HCT116 (cell line): ENCODE results near the gene HRH2. TPM values are rescaled to one million over a fixed set of nuclear protein-coding genes. Genes with fewer than 3 reads are reported as not detected.

Source experiments
- ATAC-seq: fragments of 200-7000 bp; cut with Tn5 transposase; 2 replicates; pipeline ENCODE4 v1.9.1; 2020; ENCODE audit warnings: mild to moderate bottlenecking, moderate library complexity
- BruUV-seq: library from RNA; stranded (reverse); fragments of 400-500 nt; replicated peaks from 2 replicates; lab custom pipeline; 2021; lab: Mats Ljungman, UMichigan
- CTCF ChIA-PET: fragments of 300-600 bp; sonication (Branson Sonifier 250); formaldehyde crosslinking; loops from one replicate; lab custom pipeline; 2021; ENCODE audit warnings: antibody characterized with exemption; lab: Charles Lee
- POLR2A ChIA-PET: fragments of 300-600, 350-600 bp; sonication (Branson Sonifier 250); formaldehyde crosslinking; loops from one replicate; lab custom pipeline; 2021; ENCODE audit warnings: antibody characterized with exemption; lab: Charles Lee
- RAD21 ChIA-PET, 2 experiments: fragments of 300-600 bp; sonication (Branson Sonifier 250); formaldehyde crosslinking; loops; one replicate each; lab custom pipeline; 2023; ENCODE audit warnings: low total read pairs in 2 of 2; ENCODE audit not compliant: uncharacterized antibody in 2 of 2, unreplicated experiment in 2 of 2, low non-redundant PET in 1 of 2; lab: Charles Lee
- DNase-seq: peaks from one replicate; pipeline ENCODE4 v3.0.0-alpha.2; 2010; ENCODE audit warnings: low read depth, low spot score
- H2AFZ ChIP-seq: fragments of 200-600 bp; shearing (Covaris generic), sonication (generic); 2 replicates; pipeline ENCODE4 v1.6.1; 2017; ENCODE audit warnings: low read depth, mixed run types, mixed read lengths, antibody characterized with exemption, low read length; ENCODE audit not compliant: poor library complexity, severe bottlenecking
- H3K27ac ChIP-seq: 2 replicates; pipeline ENCODE4 v1.5.1; 2012; ENCODE audit warnings: low read depth, low read length
- H3K27me3 ChIP-seq: fragments of 200-600 bp; sonication (generic); 2 replicates; pipeline ENCODE4 v1.6.1; 2016; ENCODE audit warnings: mixed run types, low read length, mixed read lengths; ENCODE audit not compliant: insufficient read depth
- H3K36me3 ChIP-seq, 2 experiments: fragments of 200-500 bp in 1 of 2; fragments of 200-600 bp in 1 of 2; sonication (Bioruptor generic) in 1 of 2; sonication (generic) in 1 of 2; 2 replicates each; pipeline versions ENCODE4 v1.5.1 to v1.6.1; 2014 to 2016; ENCODE audit warnings: low read length in 2 of 2, inconsistent platforms in 1 of 2, mixed read lengths in 1 of 2, mixed run types in 1 of 2; ENCODE audit not compliant: insufficient read depth in 2 of 2, control insufficient read depth in 1 of 2
- H3K4me1 ChIP-seq, 2 experiments: fragments of 200-600 bp in 1 of 2; sonication (generic) in 1 of 2; 2 replicates each; pipeline versions ENCODE4 v1.5.1 to v1.6.1; 2012 to 2017; ENCODE audit warnings: low read length in 2 of 2, inconsistent platforms in 1 of 2, mild to moderate bottlenecking in 1 of 2, mixed read lengths in 1 of 2, mixed run types in 1 of 2, moderate library complexity in 1 of 2; ENCODE audit not compliant: insufficient read depth in 2 of 2, control insufficient read depth in 1 of 2
- H3K4me2 ChIP-seq: fragments of 200-600 bp; sonication (generic); 2 replicates; pipeline ENCODE4 v1.6.1; 2017; ENCODE audit warnings: mixed run types, low read length, mixed read lengths
- H3K4me3 ChIP-seq, 2 experiments: fragments of 200-600 bp in 1 of 2; sonication (generic) in 1 of 2; replicated peaks in 1 of 2; 2 replicates each; pipeline ENCODE4 v1.5.1; 2011 to 2016; ENCODE audit warnings: low read length in 2 of 2, control low read depth in 1 of 2, low read depth in 1 of 2, mild to moderate bottlenecking in 1 of 2, mixed read lengths in 1 of 2, mixed run types in 1 of 2
- H3K79me2 ChIP-seq: fragments of 200-600 bp; sonication (generic); 2 replicates; pipeline ENCODE4 v1.6.1; 2017; ENCODE audit warnings: mild to moderate bottlenecking, mixed run types, low read length, moderate library complexity, mixed read lengths; ENCODE audit not compliant: insufficient read depth
- H3K9ac ChIP-seq: fragments of 200-600 bp; sonication (generic); 2 replicates; pipeline ENCODE4 v1.6.1; 2016; ENCODE audit warnings: low read length, mixed read lengths
- H3K9me2 ChIP-seq: fragments of 200-600 bp; sonication (generic), shearing (Covaris generic); 2 replicates; pipeline ENCODE4 v1.6.1; 2017; ENCODE audit warnings: mixed run types, mild to moderate bottlenecking, moderate library complexity; ENCODE audit not compliant: insufficient read depth
- H3K9me3 ChIP-seq, 2 experiments: fragments of 200-500 bp in 1 of 2; fragments of 200-600 bp in 1 of 2; sonication (Bioruptor generic) in 1 of 2; sonication (generic) in 1 of 2; 2 replicates each; pipeline ENCODE4 v1.6.1; 2014 to 2017; ENCODE audit warnings: low read length in 2 of 2, mixed read lengths in 2 of 2, inconsistent platforms in 1 of 2, low read depth in 1 of 2, mild to moderate bottlenecking in 1 of 2, mixed run types in 1 of 2, moderate library complexity in 1 of 2; ENCODE audit not compliant: control insufficient read depth in 1 of 2, insufficient read depth in 1 of 2
- H4K20me1 ChIP-seq: fragments of 200-600 bp; sonication (generic), shearing (Covaris generic); 2 replicates; pipeline ENCODE4 v1.6.1; 2017; ENCODE audit warnings: mixed run types, mild to moderate bottlenecking, moderate library complexity; ENCODE audit not compliant: insufficient read depth
- CTCF ChIP-seq, 3 experiments: fragments of 200-600 bp in 1 of 3; sonication (generic) in 1 of 3; IDR thresholded peaks in 2 of 3; conservative IDR thresholded peaks in 1 of 3; 2 replicates each; pipeline ENCODE4 v1.5.1; 2012 to 2017; ENCODE audit warnings: low read depth in 2 of 3, low read length in 2 of 3, antibody characterized with exemption in 1 of 3, borderline replicate concordance in 1 of 3, control low read depth in 1 of 3, mild to moderate bottlenecking in 1 of 3, mixed read lengths in 1 of 3, mixed run types in 1 of 3, moderate library complexity in 1 of 3; ENCODE audit not compliant: insufficient read depth in 1 of 3
- EGR1 ChIP-seq: IDR thresholded peaks from 2 replicates; pipeline ENCODE4 v1.6.1; 2012; ENCODE audit warnings: low read depth
- EZH2 ChIP-seq: fragments of 200-600 bp; sonication (generic); IDR thresholded peaks from 2 replicates; pipeline ENCODE4 v1.6.1; 2017; ENCODE audit warnings: antibody characterized with exemption, mixed run types
- EZH2phosphoT487 ChIP-seq: fragments of 200-600 bp; IDR thresholded peaks from 2 replicates; pipeline ENCODE4 v1.6.1; 2018; ENCODE audit warnings: antibody characterized with exemption, borderline replicate concordance
- FOSL1 ChIP-seq: IDR thresholded peaks from 2 replicates; pipeline ENCODE4 v1.6.1; 2012; ENCODE audit warnings: low read depth
- JUND ChIP-seq: IDR thresholded peaks from 2 replicates; pipeline ENCODE4 v1.6.1; 2012
- MAX ChIP-seq: IDR thresholded peaks from 2 replicates; pipeline ENCODE4 v1.6.1; 2012
- POLR2A ChIP-seq: IDR thresholded peaks from 2 replicates; pipeline ENCODE4 v1.7.0; 2011; ENCODE audit warnings: borderline replicate concordance; ENCODE audit not compliant: insufficient read depth, insufficient read length; ENCODE audit errors: extremely low read depth
- POLR2AphosphoS5 ChIP-seq: IDR thresholded peaks from 2 replicates; pipeline ENCODE4 v1.6.1; 2011; ENCODE audit warnings: mild to moderate bottlenecking, low read depth, low read length, moderate library complexity
- SIN3A ChIP-seq: IDR thresholded peaks from 2 replicates; pipeline ENCODE4 v1.6.1; 2012; ENCODE audit warnings: low read depth
- SP1 ChIP-seq: IDR thresholded peaks from 2 replicates; pipeline ENCODE4 v1.6.1; 2012; ENCODE audit warnings: low read depth
- SRF ChIP-seq: IDR thresholded peaks from 2 replicates; pipeline ENCODE4 v1.6.1; 2012; ENCODE audit warnings: low read depth
- YY1 ChIP-seq: IDR thresholded peaks from 2 replicates; pipeline ENCODE4 v1.6.1; 2011; ENCODE audit warnings: low read length, low read depth, moderate library complexity, mild to moderate bottlenecking; ENCODE audit not compliant: insufficient replicate concordance; ENCODE audit errors: extremely low read depth
- ZFX ChIP-seq: fragments of 450-650 bp; IDR thresholded peaks from 2 replicates; pipeline ENCODE4 v1.6.1; 2017
- intact Hi-C: fragments of 100-400 bp; cut with micrococcal nuclease; formaldehyde crosslinking; loops from 2 replicates; pipeline ENCODE4 v1.10.0; 2022
- total RNA-seq: library from RNA; stranded (reverse); gene quantifications from one replicate; pipeline ENCODE4 v1.2.1, GENCODE V29; 2021; ENCODE audit not compliant: unreplicated experiment
- TF ChIP-seq, protein P1 (sequence below): IDR thresholded peaks from 2 replicates; pipeline ENCODE4 v1.6.1; 2012
- TF ChIP-seq, protein P2 (sequence below): IDR thresholded peaks from 2 replicates; pipeline ENCODE4 v1.6.1; 2012; ENCODE audit warnings: low read depth

Gene HRH2
- total RNA-seq, 1 experiment from 2014 or later, result 0.12 TPM

- TF ChIP-seq CTCF (IDR thresholded peaks at IDR 0.05 in 2 of 3, conservative IDR thresholded peaks at IDR 0.05 in 1 of 3; ENCODE audit: borderline replicate concordance in 1 of 3, insufficient read depth in 1 of 3, low read depth in 2 of 3, low read length in 2 of 3) (no peak), SP1 (no peak), EZH2 (no peak), FOSL1 (no peak), EGR1 (no peak), MAX (no peak), POLR2A (no peak), JUND (no peak)
- TF ChIP-seq, protein P1, sequence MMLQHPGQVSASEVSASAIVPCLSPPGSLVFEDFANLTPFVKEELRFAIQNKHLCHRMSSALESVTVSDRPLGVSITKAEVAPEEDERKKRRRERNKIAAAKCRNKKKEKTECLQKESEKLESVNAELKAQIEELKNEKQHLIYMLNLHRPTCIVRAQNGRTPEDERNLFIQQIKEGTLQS, result no peak
- TF ChIP-seq, all 23 proteins: peak for 0
These were observed 70.4 kb downstream of the HRH2 start (continued) for GRCh38 chr5:175728316-175728715.

- no peak for DNase-seq
- 0 out of 2 replicates have a peak overlapping the region, but pooled peaks have one; percentile 43 for H3K4me2 ChIP-seq
- intact Hi-C loops, result loop anchor here (2.0 kb wide), 1 partner anchor 176 kb away; no protein-coding TSS in a partner anchor
- no peaks in the 10 kb centered on the region for H3K9me2 ChIP-seq
- no peak overlapping the region for H3K27ac ChIP-seq
- ChIA-PET POLR2A (interaction anchor here (1.5 kb wide), 1 partner anchor 18 kb away, joined by 4 read pairs; no protein-coding TSS in a partner anchor), RAD21 (interaction anchor here (0.7 to 2.2 kb wide), 9 partner anchors 25 to 829 kb away, joined by 3 to 14 read pairs (median 3); no protein-coding TSS in a partner anchor), CTCF (interaction anchor here (0.6 to 1.9 kb wide), 21 partner anchors 9 to 931 kb away, joined by 3 to 27 read pairs (median 4); partner anchors contain the start of genes CLTB and RNF44)
- no TSS peak for BruUV-seq
- no peaks in the 10 kb centered on the region for H3K36me3 ChIP-seq
- peak; percentile 31 for ATAC-seq
- H3K79me2 ChIP-seq, result no peaks in the 10 kb centered on the region
- no peaks in the 10 kb centered on the region for H4K20me1 ChIP-seq
- H3K4me1 ChIP-seq, result peaks cover 0 to 4% of the 10 kb centered on the region in 2 experiments; a peak in 3 of 4 replicates
- no peaks in the 10 kb centered on the region for H3K9me3 ChIP-seq
- no peak overlapping the region for H3K4me3 ChIP-seq
- TF ChIP-seq EZH2phosphoT487 (no peak), ZFX (no peak), YY1 (no peak), SIN3A (no peak), POLR2AphosphoS5 (no peak), SRF (no peak)
- TF ChIP-seq, protein P1, result no peak
- TF ChIP-seq, protein P2, sequence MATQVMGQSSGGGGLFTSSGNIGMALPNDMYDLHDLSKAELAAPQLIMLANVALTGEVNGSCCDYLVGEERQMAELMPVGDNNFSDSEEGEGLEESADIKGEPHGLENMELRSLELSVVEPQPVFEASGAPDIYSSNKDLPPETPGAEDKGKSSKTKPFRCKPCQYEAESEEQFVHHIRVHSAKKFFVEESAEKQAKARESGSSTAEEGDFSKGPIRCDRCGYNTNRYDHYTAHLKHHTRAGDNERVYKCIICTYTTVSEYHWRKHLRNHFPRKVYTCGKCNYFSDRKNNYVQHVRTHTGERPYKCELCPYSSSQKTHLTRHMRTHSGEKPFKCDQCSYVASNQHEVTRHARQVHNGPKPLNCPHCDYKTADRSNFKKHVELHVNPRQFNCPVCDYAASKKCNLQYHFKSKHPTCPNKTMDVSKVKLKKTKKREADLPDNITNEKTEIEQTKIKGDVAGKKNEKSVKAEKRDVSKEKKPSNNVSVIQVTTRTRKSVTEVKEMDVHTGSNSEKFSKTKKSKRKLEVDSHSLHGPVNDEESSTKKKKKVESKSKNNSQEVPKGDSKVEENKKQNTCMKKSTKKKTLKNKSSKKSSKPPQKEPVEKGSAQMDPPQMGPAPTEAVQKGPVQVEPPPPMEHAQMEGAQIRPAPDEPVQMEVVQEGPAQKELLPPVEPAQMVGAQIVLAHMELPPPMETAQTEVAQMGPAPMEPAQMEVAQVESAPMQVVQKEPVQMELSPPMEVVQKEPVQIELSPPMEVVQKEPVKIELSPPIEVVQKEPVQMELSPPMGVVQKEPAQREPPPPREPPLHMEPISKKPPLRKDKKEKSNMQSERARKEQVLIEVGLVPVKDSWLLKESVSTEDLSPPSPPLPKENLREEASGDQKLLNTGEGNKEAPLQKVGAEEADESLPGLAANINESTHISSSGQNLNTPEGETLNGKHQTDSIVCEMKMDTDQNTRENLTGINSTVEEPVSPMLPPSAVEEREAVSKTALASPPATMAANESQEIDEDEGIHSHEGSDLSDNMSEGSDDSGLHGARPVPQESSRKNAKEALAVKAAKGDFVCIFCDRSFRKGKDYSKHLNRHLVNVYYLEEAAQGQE, result no peak
- no peak overlapping the region for H3K9ac ChIP-seq
- no peak overlapping the region for H2AFZ ChIP-seq
- no peaks in the 10 kb centered on the region for H3K27me3 ChIP-seq
These were observed 71.3 kb downstream of the HRH2 start for GRCh38 chr5:175728885-175729828.
